ENCODE results near the gene PPP6R2. TPM values are rescaled to one million over a fixed set of nuclear protein-coding genes. Genes with fewer than 3 reads are reported as not detected.
A peak's percentile ranks its signal among the peaks of the same experiment; 100 is the strongest.

PPP6R2 gene
- total RNA-seq, 2 donors from 2014 or later = 58.7 to 81.2 TPM

DNA sequence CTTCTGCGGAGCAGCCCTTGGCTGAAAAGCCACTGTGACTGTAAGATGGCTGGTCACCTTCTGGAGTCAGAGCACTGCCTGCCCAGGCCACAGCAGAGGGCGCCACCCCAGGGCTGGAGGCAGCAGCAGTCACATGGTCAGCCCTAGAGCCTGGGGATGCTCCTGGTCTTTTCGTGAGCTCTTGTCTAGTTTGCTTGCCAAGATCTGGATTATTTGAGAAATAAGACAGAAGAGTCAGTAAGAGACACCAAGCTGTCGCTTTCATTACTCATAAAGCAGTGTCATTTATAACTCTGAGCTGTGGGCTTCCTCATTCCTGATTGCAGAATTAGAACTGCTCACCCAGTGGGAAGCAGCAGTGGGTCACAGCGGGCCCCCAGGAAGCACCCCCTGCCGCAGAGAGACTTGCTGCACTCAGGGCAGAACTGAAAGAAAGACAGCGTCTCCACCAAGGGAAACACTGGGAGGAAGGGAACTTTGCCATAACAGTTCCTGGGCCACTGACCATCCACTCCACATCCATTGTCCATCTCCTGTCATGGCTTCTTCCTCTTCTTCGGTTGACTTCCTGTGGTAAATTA lies 56.7 kb downstream of the PPP6R2 start:
- H3K4me1 Mint-ChIP-seq = peaks cover 14% of the 10 kb centered on the region
- Histone ChIP-seq H3K27ac (ENCODE audit: low read depth, low read length) (no peak overlapping the region), H3K9ac (ENCODE audit: extremely low read depth, low read length, poor library complexity, severe bottlenecking) (no peak overlapping the region), H3K4me1 (ENCODE audit: control insufficient read depth, insufficient read depth, low read length) (peaks cover 9% of the 10 kb centered on the region), H3K36me3 (ENCODE audit: control insufficient read depth, insufficient read depth, low read length) (peaks cover 39% of the 10 kb centered on the region), H3K9me3 (ENCODE audit: control insufficient read depth, low read length) (no peaks in the 10 kb centered on the region), H3K4me3 (ENCODE audit: low read length) (no peak overlapping the region), H3K27me3 (ENCODE audit: control insufficient read depth, insufficient read depth, low read length, poor library complexity, severe bottlenecking) (no peaks in the 10 kb centered on the region)
- DNase-seq = peak; percentile 90
- WGBS, 2 experiments (ENCODE audit: insufficient coverage in 1 of 2, insufficient read length in 1 of 2) = 88 to 94% methylated on average over 7 to 8 of the region's 8 CpGs
- H3K27ac Mint-ChIP-seq = peak overlapping the region; percentile 89
- TF ChIP-seq CTCF (conservative IDR thresholded peaks at IDR 0.05) = peak; percentile 80
- no peaks in the 10 kb centered on the region for H3K27me3 Mint-ChIP-seq (ENCODE audit: insufficient read depth)
- peaks cover 39% of the 10 kb centered on the region for H3K36me3 Mint-ChIP-seq (ENCODE audit: low read depth)
- no peaks in the 10 kb centered on the region for H3K9me3 Mint-ChIP-seq
- H3K4me3 Mint-ChIP-seq = no peak overlapping the region

DNA sequence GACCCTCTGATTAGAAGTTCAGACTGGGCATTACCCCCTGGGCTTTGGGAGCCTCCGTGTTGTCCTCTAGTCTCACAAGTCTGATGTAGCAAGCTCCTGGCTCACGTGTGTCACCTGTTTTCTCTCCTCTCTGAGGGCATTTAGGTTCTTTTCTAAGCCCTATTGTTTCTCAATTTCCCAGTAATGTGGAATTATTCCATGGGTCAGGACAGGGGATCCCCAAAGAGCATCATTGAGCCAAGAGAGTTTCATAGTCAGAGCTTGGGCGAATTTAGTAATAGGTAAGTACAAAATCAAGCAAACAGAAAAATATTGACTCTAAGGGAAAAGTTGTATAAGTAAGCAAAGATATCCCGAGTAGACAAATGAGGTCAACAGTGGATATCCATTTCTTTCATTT lies 57.3 kb downstream of the PPP6R2 start:
- no peak for TF ChIP-seq CTCF (conservative IDR thresholded peaks at IDR 0.05)
- Histone ChIP-seq H3K9ac (ENCODE audit: extremely low read depth, low read length, poor library complexity, severe bottlenecking) (no peak overlapping the region), H3K36me3 (ENCODE audit: control insufficient read depth, insufficient read depth, low read length) (peaks cover 35% of the 10 kb centered on the region), H3K27ac (ENCODE audit: low read depth, low read length) (no peak overlapping the region), H3K9me3 (ENCODE audit: control insufficient read depth, low read length) (no peaks in the 10 kb centered on the region), H3K27me3 (ENCODE audit: control insufficient read depth, insufficient read depth, low read length, poor library complexity, severe bottlenecking) (no peaks in the 10 kb centered on the region), H3K4me3 (ENCODE audit: low read length) (no peak overlapping the region), H3K4me1 (ENCODE audit: control insufficient read depth, insufficient read depth, low read length) (peaks cover 9% of the 10 kb centered on the region)
- H3K27ac Mint-ChIP-seq = no peak overlapping the region
- no peaks in the 10 kb centered on the region for H3K9me3 Mint-ChIP-seq
- peaks cover 14% of the 10 kb centered on the region for H3K4me1 Mint-ChIP-seq
- no peaks in the 10 kb centered on the region for H3K27me3 Mint-ChIP-seq (ENCODE audit: insufficient read depth)
- no peak overlapping the region for H3K4me3 Mint-ChIP-seq
- no peak for DNase-seq
- peaks cover 37% of the 10 kb centered on the region for H3K36me3 Mint-ChIP-seq (ENCODE audit: low read depth)
- WGBS, 2 experiments (ENCODE audit: insufficient coverage in 1 of 2, insufficient read length in 1 of 2) = 89 to 90% methylated on average over 3 to 4 of the region's 4 CpGs

DNA sequence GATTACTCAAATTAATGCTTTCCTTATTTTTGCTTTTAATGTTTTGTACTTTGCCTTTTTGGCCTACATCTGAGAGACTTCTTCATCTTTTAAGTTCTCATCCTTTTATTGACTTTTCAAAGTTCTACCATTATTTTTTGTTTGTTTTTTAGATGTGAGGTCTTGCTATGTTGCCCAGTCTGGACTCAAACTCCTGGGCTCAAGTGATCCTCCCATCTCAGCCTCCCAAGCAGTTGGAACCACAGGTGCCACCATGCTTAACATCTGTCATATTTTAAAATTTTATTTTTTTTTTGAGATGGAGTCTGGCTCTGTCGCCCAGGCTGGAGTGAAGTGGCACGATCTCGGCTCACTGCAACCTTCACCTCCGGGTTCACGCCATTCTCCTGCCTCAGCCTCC lies 57.8 kb downstream of the PPP6R2 start:
- H3K4me1 ChIP-seq (ENCODE audit: control insufficient read depth, insufficient read depth, low read length) = peaks cover 9% of the 10 kb centered on the region
- Mint-ChIP-seq H3K36me3 (ENCODE audit: low read depth) (peaks cover 38% of the 10 kb centered on the region), H3K9me3 (no peaks in the 10 kb centered on the region), H3K27ac (no peak overlapping the region), H3K4me1 (peaks cover 14% of the 10 kb centered on the region), H3K4me3 (no peak overlapping the region), H3K27me3 (ENCODE audit: insufficient read depth) (no peaks in the 10 kb centered on the region)
- TF ChIP-seq CTCF (conservative IDR thresholded peaks at IDR 0.05) = no peak
- no peak for DNase-seq
- H3K27ac ChIP-seq (ENCODE audit: low read depth, low read length) = no peak overlapping the region
- H3K4me3 ChIP-seq (ENCODE audit: low read length) = no peak overlapping the region
- no peaks in the 10 kb centered on the region for H3K27me3 ChIP-seq (ENCODE audit: control insufficient read depth, insufficient read depth, low read length, poor library complexity, severe bottlenecking)
- 96% methylated on average over 5 of the region's 5 CpGs for WGBS, 2 experiments (ENCODE audit: insufficient coverage in 1 of 2, insufficient read length in 1 of 2)
- H3K36me3 ChIP-seq (ENCODE audit: control insufficient read depth, insufficient read depth, low read length) = peaks cover 31% of the 10 kb centered on the region
- no peaks in the 10 kb centered on the region for H3K9me3 ChIP-seq (ENCODE audit: control insufficient read depth, low read length)
- no peak overlapping the region for H3K9ac ChIP-seq (ENCODE audit: extremely low read depth, low read length, poor library complexity, severe bottlenecking)

All from endodermal cell (in vitro differentiated cells).